ENCODE data around the gene TMTC2.

DNA sequence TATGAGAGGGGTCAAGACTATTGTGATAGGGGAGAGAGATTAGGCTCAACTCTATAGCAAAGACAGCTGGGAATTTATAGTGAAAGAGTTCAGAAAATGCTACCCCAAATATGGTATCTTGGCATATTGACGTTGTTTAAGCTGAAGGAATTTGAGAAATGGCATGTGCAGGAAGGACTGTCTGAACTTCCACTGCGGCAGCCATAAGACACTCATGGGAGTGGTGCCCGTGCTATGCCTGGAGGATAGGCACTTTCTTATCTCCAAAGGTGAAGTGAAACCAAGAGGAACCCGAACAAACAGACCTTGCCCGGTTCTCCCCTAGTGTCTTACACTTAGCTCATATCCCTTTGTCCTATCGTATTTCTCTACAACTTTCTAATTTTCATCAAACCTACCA is 390.3 kb downstream of the TMTC2 start:
- TF ChIP-seq CTCF (IDR thresholded peaks at IDR 0.05; ENCODE audit: low read length) (no peak), EZH2 (IDR thresholded peaks at IDR 0.05; ENCODE audit: borderline replicate concordance, low read length) (no peak)
